GM18868 (cell line): ENCODE results near the gene ASTN2.

Experiments
- ATAC-seq: cut with Tn5 transposase; IDR thresholded peaks from one replicate; pipeline ENCODE4 v1.9.1; 2021; ENCODE audit warnings: mild to moderate bottlenecking, moderate library complexity; ENCODE audit not compliant: unreplicated experiment

Gene ASTN2

GRCh38 chr9:117029341-117029740 lies 385.5 kb downstream of the ASTN2 start:
- ATAC-seq, result no peak

GRCh38 chr9:117028103-117028858 lies 386.6 kb downstream of the ASTN2 start:
- ATAC-seq, result no peak

GRCh38 chr9:117021906-117022305 lies 393.0 kb downstream of the ASTN2 start:
- ATAC-seq, result no peak

- ATAC-seq, result no peak
These were observed 395.8 kb downstream of the ASTN2 start for GRCh38 chr9:117018966-117019617.

GRCh38 chr9:117017414-117017985 lies 397.4 kb downstream of the ASTN2 start:
- no peak for ATAC-seq

- no peak for ATAC-seq
These were observed 400.8 kb downstream of the ASTN2 start for GRCh38 chr9:117014061-117014460.

GRCh38 chr9:117013440-117013995 lies 401.3 kb downstream of the ASTN2 start:
- ATAC-seq, result no peak

- no peak for ATAC-seq
These were observed 404.8 kb downstream of the ASTN2 start for GRCh38 chr9:117010061-117010460.

GRCh38 chr9:117008876-117009275 lies 406.0 kb downstream of the ASTN2 start:
- ATAC-seq, result no peak

GRCh38 chr9:117008461-117008860 lies 406.4 kb downstream of the ASTN2 start:
- no peak for ATAC-seq

GRCh38 chr9:117002686-117003085 lies 412.2 kb downstream of the ASTN2 start:
- ATAC-seq, result no peak

- no peak for ATAC-seq
These were observed 414.0 kb downstream of the ASTN2 start for GRCh38 chr9:117000834-117001233.

- ATAC-seq, result no peak
These were observed 414.6 kb downstream of the ASTN2 start for GRCh38 chr9:117000196-117000723.

GRCh38 chr9:116998305-116998704 lies 416.6 kb downstream of the ASTN2 start:
- ATAC-seq, result no peak

GRCh38 chr9:116992865-116993264 lies 422.0 kb downstream of the ASTN2 start:
- ATAC-seq, result no peak

- ATAC-seq, result no peak
These were observed 423.8 kb downstream of the ASTN2 start for GRCh38 chr9:116991051-116991450.

- ATAC-seq, result no peak
These were observed 424.3 kb downstream of the ASTN2 start for GRCh38 chr9:116990592-116990991.

GRCh38 chr9:116987721-116988485 lies 427.0 kb downstream of the ASTN2 start:
- no peak for ATAC-seq

- no peak for ATAC-seq
These were observed 428.8 kb downstream of the ASTN2 start for GRCh38 chr9:116986015-116986414.

GRCh38 chr9:116985596-116985995 lies 429.3 kb downstream of the ASTN2 start:
- ATAC-seq, result no peak

- ATAC-seq, result no peak
These were observed 430.7 kb downstream of the ASTN2 start for GRCh38 chr9:116984111-116984510.
